ENCODE results near the gene DIS3L2. TPM values are rescaled to one million over a fixed set of nuclear protein-coding genes. Genes with fewer than 3 reads are reported as not detected.

Gene DIS3L2
- total and polyA plus RNA-seq, 2 of the 8 experiments (the other 6 are each of a cell fraction or from before 2014, with no cell fraction given), result 11.5 to 21.6 TPM

- no peak for TF ChIP-seq CHD7 (IDR thresholded peaks at IDR 0.05; ENCODE audit: insufficient replicate concordance, low read length)
- TF ChIP-seq RAD21 (IDR thresholded peaks at IDR 0.05 in 1 of 2, conservative IDR thresholded peaks at IDR 0.05 in 1 of 2; ENCODE audit: low read depth in 2 of 2, low read length in 2 of 2), result no peak
- TF ChIP-seq CEBPB (IDR thresholded peaks at IDR 0.05; ENCODE audit: low read depth, low read length), result no peak
- TF ChIP-seq GABPA (IDR thresholded peaks at IDR 0.05; ENCODE audit: borderline replicate concordance, insufficient read depth, low read length), result no peak
- no peak for TF ChIP-seq BRCA1 (IDR thresholded peaks at IDR 0.05; ENCODE audit: low read depth, low read length)
- TF ChIP-seq TBP (IDR thresholded peaks at IDR 0.05; ENCODE audit: low read depth, low read length), result no peak
- no peak for TF ChIP-seq NANOG (IDR thresholded peaks at IDR 0.05; ENCODE audit: insufficient read depth, low read depth, low read length, poor library complexity, severe bottlenecking)
- no peak for TF ChIP-seq NRF1 (IDR thresholded peaks at IDR 0.05; ENCODE audit: low read depth, low read length)
- no peak for TF ChIP-seq KDM5A (IDR thresholded peaks at IDR 0.05; ENCODE audit: low read length)
- no peak for TF ChIP-seq SP4 (IDR thresholded peaks at IDR 0.05; ENCODE audit: low read length)
- no peak for TF ChIP-seq HDAC6 (IDR thresholded peaks at IDR 0.05; ENCODE audit: low read depth, low read length)
- no peak for TF ChIP-seq CREB1 (IDR thresholded peaks at IDR 0.05)
Observed at GRCh38 chr2:232052591-232052990, 91.1 kb downstream of the DIS3L2 start (continued).

All from H1 (cell line).